Transverse colon (tissue), 4 donors: ENCODE results near the gene RAI1. TPM values are rescaled to one million over a fixed set of nuclear protein-coding genes. Genes with fewer than 3 reads are reported as not detected.

Experiments
- DNase-seq: peaks from one replicate; pipeline ENCODE4 v3.0.0-alpha.2; 2019
- H3K27ac ChIP-seq, 4 donors: fragments of 200-600 bp; sonication (generic); 2 replicates each; pipeline ENCODE4 v1.5.1; 2016 to 2018; ENCODE audit warnings: inconsistent platforms in 4 of 4
- H3K27me3 ChIP-seq: fragments of 200-600 bp; sonication (generic); 2 replicates; pipeline ENCODE4 v1.5.1; 2017; ENCODE audit warnings: inconsistent platforms
- H3K36me3 ChIP-seq, 4 donors: fragments of 200-600 bp; sonication (generic); 2 replicates each; pipeline ENCODE4 v1.5.1; 2017 to 2019; ENCODE audit warnings: inconsistent platforms in 4 of 4
- H3K4me1 ChIP-seq, 4 donors: fragments of 200-600 bp; sonication (generic); 2 replicates each; pipeline ENCODE4 v1.5.1; 2017 to 2020; ENCODE audit warnings: inconsistent platforms in 4 of 4
- H3K4me3 ChIP-seq, 4 donors: fragments of 200-600 bp; sonication (generic); 1 replicate in 1 of 4; 2 replicates in 3 of 4; pipeline versions ENCODE4 v1.5.1 to v1.6.1; 2017 to 2019; ENCODE audit warnings: inconsistent platforms in 4 of 4
- H3K9me3 ChIP-seq, 2 donors: fragments of 200-600 bp; sonication (generic); 2 replicates each; pipeline ENCODE4 v1.5.1; 2017 to 2019; ENCODE audit warnings: inconsistent platforms in 2 of 2
- EP300 ChIP-seq: sonication (generic); formaldehyde crosslinking; IDR thresholded peaks from one replicate; pipeline ENCODE4 v1.6.1; 2017; ENCODE audit warnings: antibody characterized with exemption, low read depth
- POLR2A ChIP-seq: fragments of 450-650 bp; IDR thresholded peaks from one replicate; pipeline ENCODE4 v1.6.1; 2016; ENCODE audit warnings: antibody characterized with exemption, mild to moderate bottlenecking, moderate library complexity
- POLR2AphosphoS5 ChIP-seq, 3 donors: sonication (generic); formaldehyde crosslinking; IDR thresholded peaks; one replicate each; pipeline ENCODE4 v1.6.1; 2016; ENCODE audit warnings: antibody characterized with exemption in 3 of 3
- WGBS, 2 donors: methylation state at CpG; one replicate each; pipeline ENCODE4 v1.1.5; 2018; ENCODE audit warnings: low coverage in 1 of 2; 5-methylcytosine and 5-hydroxymethylcytosine counted together
- in situ Hi-C, 4 donors: fragments of 200-750 bp; cut with MboI; loops; one replicate each; pipeline versions ENCODE4 v1.15.0 to v1.15.1; 2017; ENCODE audit warnings: low sequenced_read_pairs in 3 of 4, low pct_ligation_motif_present in 1 of 4, low pct_unique_long_range_greater_than_20kb in 1 of 4
- intact Hi-C: fragments of 100-400 bp; cut with DNase I; formaldehyde crosslinking; loops from one replicate; pipeline ENCODE4 v1.15.1; 2023; ENCODE audit warnings: low total_unique reads
- total RNA-seq, 4 donors: library from RNA; depleted of rRNA; stranded (reverse); fragments of >200 nt; gene quantifications; one replicate each; pipeline ENCODE4 v1.1.0, GENCODE V29; 2016
- TF ChIP-seq, protein P1 (sequence below), 5 experiments: fragments of 200-600 bp in 3 of 5; fragments of 450-650 bp in 2 of 5; sonication (generic) in 3 of 5; IDR thresholded peaks; 1 replicate in 2 of 5; 2 replicates in 3 of 5; pipeline ENCODE4 v1.5.1; 2016 to 2017; ENCODE audit warnings: antibody characterized with exemption in 5 of 5, inconsistent platforms in 3 of 5, mild to moderate bottlenecking in 2 of 5, moderate library complexity in 1 of 5

RAI1 gene
- total RNA-seq, 4 donors from 2014 or later, result 14.1 to 163 (median 34.6) TPM

- Histone ChIP-seq H3K36me3 (no peaks in the 10 kb centered on the region), H3K4me1 (peaks cover 23 to 42% (median 40%) of the 10 kb centered on the region in 4 donors), H3K27me3 (no peaks in the 10 kb centered on the region), H3K9me3 (no peaks in the 10 kb centered on the region), H3K27ac (peak overlapping the region; percentile 98 to 100 (median 99)), H3K4me3 (no peak overlapping the region)
- in situ Hi-C loops (no loop called here), intact Hi-C loops (no loop called here)
- no peak for DNase-seq
- TF ChIP-seq, protein P1, sequence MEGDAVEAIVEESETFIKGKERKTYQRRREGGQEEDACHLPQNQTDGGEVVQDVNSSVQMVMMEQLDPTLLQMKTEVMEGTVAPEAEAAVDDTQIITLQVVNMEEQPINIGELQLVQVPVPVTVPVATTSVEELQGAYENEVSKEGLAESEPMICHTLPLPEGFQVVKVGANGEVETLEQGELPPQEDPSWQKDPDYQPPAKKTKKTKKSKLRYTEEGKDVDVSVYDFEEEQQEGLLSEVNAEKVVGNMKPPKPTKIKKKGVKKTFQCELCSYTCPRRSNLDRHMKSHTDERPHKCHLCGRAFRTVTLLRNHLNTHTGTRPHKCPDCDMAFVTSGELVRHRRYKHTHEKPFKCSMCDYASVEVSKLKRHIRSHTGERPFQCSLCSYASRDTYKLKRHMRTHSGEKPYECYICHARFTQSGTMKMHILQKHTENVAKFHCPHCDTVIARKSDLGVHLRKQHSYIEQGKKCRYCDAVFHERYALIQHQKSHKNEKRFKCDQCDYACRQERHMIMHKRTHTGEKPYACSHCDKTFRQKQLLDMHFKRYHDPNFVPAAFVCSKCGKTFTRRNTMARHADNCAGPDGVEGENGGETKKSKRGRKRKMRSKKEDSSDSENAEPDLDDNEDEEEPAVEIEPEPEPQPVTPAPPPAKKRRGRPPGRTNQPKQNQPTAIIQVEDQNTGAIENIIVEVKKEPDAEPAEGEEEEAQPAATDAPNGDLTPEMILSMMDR (IDR thresholded peaks at IDR 0.05), result no peak
- TF ChIP-seq EP300, result no peak
- no peak for TF ChIP-seq POLR2AphosphoS5 (IDR thresholded peaks at IDR 0.05)
- TF ChIP-seq POLR2A, result no peak
- WGBS, 2 donors, result 64% methylated on average over 1 of the region's 1 CpG; no CpG with 5 or more reads in 1 of the 2 donors
Measured at GRCh38 chr17:17841601-17842025, 160.4 kb downstream of the RAI1 start.

- in situ Hi-C loops (no loop called here), intact Hi-C loops (no loop called here)
- Histone ChIP-seq H3K9me3 (no peaks in the 10 kb centered on the region), H3K27me3 (no peaks in the 10 kb centered on the region), H3K4me1 (peaks cover 19 to 37% (median 35%) of the 10 kb centered on the region in 4 donors), H3K36me3 (no peaks in the 10 kb centered on the region), H3K4me3 (no peak overlapping the region), H3K27ac (peak overlapping the region; percentile 98 to 100 (median 99))
- TF ChIP-seq POLR2AphosphoS5 (IDR thresholded peaks at IDR 0.05), result no peak
- TF ChIP-seq POLR2A, result no peak
- no peak for TF ChIP-seq EP300
- TF ChIP-seq, protein P1 (IDR thresholded peaks at IDR 0.05), result no peak
- no peak for DNase-seq
- WGBS, 2 donors, result 75% methylated on average over 6 of the region's 9 CpGs; no CpG with 5 or more reads in 1 of the 2 donors
Measured at GRCh38 chr17:17842111-17842876, 161.0 kb downstream of the RAI1 start.

DNA sequence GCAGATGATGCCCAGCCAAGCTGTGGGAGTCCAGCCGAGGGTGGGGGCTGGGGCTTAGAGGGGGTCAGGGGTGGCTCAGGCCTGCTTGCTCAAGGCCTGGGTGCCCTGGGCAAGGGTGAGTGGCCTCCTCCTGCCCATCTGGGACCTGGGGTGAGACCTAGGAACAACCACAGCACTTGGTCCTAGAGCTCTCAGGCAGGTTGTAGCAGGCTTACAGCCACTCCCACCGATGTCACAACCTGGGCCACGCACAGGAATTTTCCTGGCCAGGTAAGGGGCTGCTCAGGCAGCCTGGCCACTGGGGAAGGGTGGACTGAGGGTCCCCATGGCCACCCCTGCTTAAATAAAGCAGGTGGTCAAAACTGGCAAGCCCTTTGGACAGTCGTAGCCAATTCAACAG lies 161.8 kb downstream of the RAI1 start:
- intact Hi-C loops, result no loop called here

GRCh38 chr17:17844079-17844478 lies 162.8 kb downstream of the RAI1 start:
- H3K27me3 ChIP-seq, result no peaks in the 10 kb centered on the region

More for the DNA sequence above, 161.8 kb downstream of the RAI1 start:
- Histone ChIP-seq H3K27me3 (no peaks in the 10 kb centered on the region), H3K9me3 (no peaks in the 10 kb centered on the region), H3K4me1 (peaks cover 11 to 31% (median 27%) of the 10 kb centered on the region in 4 donors), H3K27ac (no peak overlapping the region), H3K4me3 (no peak overlapping the region), H3K36me3 (no peaks in the 10 kb centered on the region)
- DNase-seq, result no peak
- in situ Hi-C loops, result no loop called here
- TF ChIP-seq POLR2A (no peak), EP300 (no peak), POLR2AphosphoS5 (IDR thresholded peaks at IDR 0.05) (no peak)
- TF ChIP-seq, protein P1 (IDR thresholded peaks at IDR 0.05), result no peak
- WGBS, 2 donors, result 69% methylated on average over 4 of the region's 4 CpGs; no CpG with 5 or more reads in 1 of the 2 donors

More at GRCh38 chr17:17844079-17844478, 162.8 kb downstream of the RAI1 start:
- peaks cover 11 to 31% (median 23%) of the 10 kb centered on the region in 4 donors for H3K4me1 ChIP-seq
- H3K36me3 ChIP-seq, result no peaks in the 10 kb centered on the region
- TF ChIP-seq, protein P1 (IDR thresholded peaks at IDR 0.05), result no peak
- no peak for TF ChIP-seq POLR2AphosphoS5 (IDR thresholded peaks at IDR 0.05)
- no peak for TF ChIP-seq POLR2A
- no peak for TF ChIP-seq EP300
- H3K4me3 ChIP-seq, result no peak overlapping the region
- WGBS, 2 donors, result 81 to 86% methylated on average over 6 to 7 of the region's 7 CpGs
- no peaks in the 10 kb centered on the region for H3K9me3 ChIP-seq
- no peak for DNase-seq
- H3K27ac ChIP-seq, result no peak overlapping the region
- intact Hi-C loops, result no loop called here
- in situ Hi-C loops, result no loop called here
